Measurements from ENCODE around the gene SWAP70.

SWAP70 gene

GRCh38 chr11:9651899-9652748 is 11.8 kb upstream of the SWAP70 start:
- no peak for DNase-seq

- DNase-seq, result no peak
These were observed 10.0 kb upstream of the SWAP70 start for GRCh38 chr11:9653871-9654270.

- DNase-seq, result no peak
These were observed 7.0 kb upstream of the SWAP70 start for GRCh38 chr11:9656864-9657263.

- DNase-seq, result no peak
These were observed 6.3 kb upstream of the SWAP70 start for GRCh38 chr11:9657531-9657930.

GRCh38 chr11:9660886-9661285 is 3.0 kb upstream of the SWAP70 start:
- DNase-seq, result no peak

- no peak for DNase-seq
These were observed 1.6 kb upstream of the SWAP70 start for GRCh38 chr11:9662273-9662672.

- DNase-seq, result no peak
These were observed 647 bp downstream of the SWAP70 start for GRCh38 chr11:9664276-9665171.

DNA sequence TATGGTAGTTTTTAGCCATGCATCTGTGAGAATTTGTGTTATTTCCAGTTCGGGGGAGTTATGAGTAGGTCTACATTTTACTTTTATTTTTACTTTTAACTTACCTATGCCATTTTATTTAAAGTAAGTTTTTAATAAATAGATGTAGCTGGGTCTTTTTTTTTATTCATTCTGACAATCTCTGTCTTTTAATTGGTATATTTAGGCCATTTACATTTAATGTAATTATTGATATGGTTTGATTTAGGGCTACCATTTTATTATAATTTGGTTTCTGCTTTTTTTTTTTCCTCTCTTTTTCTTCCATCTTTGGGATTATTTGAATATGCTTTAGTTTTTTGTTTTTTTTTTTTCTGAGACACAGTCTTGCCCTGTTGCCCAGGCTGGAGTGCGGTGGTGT is 1.9 kb downstream of the SWAP70 start:
- no peak for DNase-seq

DNA sequence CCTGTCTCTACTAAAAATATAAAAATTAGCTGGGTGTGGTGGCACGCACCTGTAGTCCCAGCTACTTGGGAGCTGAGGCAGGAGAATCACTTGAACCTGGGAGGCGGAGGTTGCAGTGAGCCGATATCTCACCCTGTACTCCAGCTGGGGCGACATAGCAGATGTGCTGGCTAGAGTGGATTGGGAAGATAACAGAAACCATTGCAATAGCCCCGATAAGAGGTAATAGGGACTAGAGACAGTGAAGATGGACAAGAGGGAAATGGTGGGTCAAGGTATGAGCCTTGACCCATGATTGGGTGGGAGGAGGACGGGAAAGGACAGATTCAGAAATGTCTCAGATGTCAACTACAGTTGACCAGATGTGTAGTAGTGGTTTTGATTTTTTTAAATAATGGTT is 6.1 kb downstream of the SWAP70 start:
- DNase-seq, result no peak

- DNase-seq, result no peak
These were observed 8.5 kb downstream of the SWAP70 start for GRCh38 chr11:9672288-9672916.

- no peak for DNase-seq
These were observed 9.0 kb downstream of the SWAP70 start for GRCh38 chr11:9672918-9673317.

DNA sequence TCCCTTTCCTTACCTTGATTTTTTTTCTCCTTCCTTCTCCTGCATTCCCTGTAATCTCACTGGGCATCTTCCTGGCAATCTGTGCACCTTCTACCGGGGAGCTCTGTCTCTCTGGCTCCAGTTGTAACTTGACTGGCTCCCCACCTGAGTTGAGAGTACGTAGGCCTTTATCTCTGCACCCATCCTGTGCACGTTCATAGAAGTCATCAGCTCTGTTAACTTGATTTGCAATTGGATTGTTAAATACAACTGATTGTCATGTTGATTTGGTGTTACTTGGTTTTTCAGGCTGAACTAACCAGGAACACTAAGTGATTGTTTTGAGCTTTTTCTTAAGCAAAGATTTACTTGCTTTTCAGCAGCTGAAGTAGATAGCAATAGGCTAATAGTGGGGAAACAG is 11.8 kb downstream of the SWAP70 start:
- no peak for DNase-seq

GRCh38 chr11:9677951-9678350 is 14.1 kb downstream of the SWAP70 start:
- no peak for DNase-seq

DNA sequence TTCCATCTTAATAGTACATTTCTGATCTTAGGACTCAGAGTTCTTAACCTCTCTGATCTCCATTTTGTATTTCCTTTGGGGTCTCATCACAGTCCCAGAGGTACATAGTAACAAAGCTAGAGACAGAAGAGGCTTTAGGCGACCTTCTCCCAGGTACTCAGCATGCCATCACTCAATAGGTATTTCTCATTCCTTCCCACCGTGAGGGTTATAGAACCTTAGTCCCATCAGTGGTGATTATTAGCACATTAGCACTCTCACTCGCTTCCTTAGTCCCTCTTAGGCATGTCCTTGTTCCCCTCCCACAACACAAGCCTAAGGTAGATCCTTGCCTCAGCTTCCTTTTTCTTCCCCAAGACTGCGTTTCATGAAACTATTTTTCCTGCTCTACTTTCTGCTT is 14.7 kb downstream of the SWAP70 start:
- no peak for DNase-seq

DNA sequence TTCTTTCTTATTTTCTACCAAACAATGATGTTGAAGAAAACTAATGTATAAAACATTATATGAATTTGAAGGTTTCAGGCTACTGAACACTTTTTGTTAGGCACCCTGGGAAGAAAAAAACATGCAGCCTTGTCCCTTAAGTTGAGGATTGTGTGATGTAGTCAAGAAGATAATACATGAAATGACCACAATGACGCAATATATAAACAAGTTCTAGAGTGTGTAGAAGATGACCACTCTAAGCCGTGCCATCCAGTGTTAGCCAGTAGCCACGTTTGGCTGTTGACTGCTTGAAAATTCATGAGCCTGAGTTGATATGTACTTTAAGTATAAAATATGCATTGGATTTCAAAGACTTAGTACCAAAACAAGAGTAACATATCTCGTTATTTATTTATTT is 16.2 kb downstream of the SWAP70 start:
- no peak for DNase-seq

DNA sequence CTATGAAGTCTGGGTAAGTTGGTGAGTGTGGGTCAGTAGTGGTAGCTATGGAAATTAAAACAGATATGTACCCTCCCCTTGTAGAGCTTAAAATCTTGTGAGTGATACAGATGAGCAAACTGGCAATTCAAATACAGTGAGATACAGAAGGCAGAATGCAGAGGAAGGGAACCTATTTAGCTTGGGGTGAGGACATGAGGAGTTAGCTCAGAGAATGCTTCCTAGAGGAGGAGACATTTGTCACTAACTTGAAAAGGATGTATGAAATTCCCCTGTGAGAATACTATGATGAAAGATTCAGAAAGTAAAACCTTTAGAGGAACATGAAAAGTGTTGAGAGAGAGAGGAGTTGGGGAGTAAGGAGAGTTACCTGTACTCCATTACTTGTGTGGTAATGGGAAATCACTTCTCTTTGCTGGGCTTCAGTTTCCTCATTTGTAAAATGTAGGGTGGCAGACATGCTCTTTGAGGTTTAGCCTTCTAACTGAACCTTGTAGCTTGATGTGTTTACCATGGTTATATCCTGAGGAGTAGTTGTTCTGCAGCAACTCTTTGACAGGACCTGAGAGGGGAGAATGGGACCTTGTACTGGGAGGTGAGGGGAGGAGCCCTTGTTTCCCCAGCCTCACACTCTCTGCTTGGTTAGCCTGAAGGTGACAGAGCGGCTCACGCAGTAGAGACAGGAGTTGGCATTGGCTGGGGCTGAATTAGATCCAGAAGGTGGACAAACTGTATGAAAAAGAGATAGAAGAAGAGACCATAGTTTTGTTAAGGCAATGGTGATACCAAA is 17.9 kb downstream of the SWAP70 start:
- no peak for DNase-seq

DNA sequence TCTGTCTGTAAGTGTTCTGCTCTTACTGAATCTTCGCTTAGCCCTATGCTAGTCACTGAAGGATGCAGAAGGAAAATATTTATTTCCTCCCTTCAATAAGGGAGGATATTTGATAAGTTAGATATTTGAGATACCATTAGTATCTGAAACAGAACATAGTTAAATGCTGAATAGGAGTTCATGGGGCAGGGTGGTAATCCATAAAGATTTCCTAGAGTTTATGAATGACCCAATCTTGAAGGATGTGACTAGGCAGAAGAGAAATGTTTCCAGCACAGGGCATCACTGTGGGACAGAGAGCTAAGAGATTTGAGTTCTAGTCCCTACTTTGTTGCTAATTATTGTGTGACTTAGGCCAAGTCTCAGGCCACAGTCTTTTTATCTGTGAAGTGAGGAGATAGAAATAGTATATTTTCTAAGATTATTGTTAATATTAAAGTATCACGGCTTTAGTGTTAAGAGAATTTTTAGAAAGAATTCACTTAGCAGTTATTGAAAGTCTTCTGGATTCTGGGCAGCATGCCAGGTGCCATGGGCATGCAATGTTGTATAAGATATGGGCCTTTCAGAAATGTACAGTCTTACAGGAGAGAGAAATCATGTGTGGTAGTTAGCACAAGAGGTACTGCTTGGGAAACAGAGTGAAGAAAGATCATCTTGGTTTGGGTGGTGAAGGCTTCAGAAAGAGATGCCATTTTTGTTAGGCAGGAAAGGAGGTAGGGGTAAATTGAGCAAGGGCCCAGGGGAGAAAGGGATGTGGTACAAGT is 24.0 kb downstream of the SWAP70 start:
- no peak for DNase-seq

GRCh38 chr11:9688716-9689511 is 25.0 kb downstream of the SWAP70 start:
- DNase-seq, result no peak

GRCh38 chr11:9689721-9690120 is 25.8 kb downstream of the SWAP70 start:
- DNase-seq, result no peak

DNA sequence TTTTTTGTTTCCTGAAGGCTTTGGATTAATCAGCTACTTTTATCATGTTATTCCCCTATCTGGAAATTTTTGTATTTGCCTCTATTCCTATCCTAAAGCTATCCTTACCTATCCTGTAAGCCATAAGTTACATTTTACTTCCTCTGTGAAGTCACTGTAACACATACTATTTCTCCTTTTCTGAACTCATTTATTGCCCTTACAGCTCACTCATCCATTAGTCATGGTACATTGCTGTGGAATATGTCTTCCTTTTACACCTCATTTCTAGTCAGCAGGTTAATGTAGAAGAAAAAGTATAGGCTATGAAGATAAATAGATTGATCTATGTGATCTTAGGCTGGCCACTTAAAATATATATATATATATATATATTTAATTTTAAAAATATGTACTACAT is 28.0 kb downstream of the SWAP70 start:
- no peak for DNase-seq

DNA sequence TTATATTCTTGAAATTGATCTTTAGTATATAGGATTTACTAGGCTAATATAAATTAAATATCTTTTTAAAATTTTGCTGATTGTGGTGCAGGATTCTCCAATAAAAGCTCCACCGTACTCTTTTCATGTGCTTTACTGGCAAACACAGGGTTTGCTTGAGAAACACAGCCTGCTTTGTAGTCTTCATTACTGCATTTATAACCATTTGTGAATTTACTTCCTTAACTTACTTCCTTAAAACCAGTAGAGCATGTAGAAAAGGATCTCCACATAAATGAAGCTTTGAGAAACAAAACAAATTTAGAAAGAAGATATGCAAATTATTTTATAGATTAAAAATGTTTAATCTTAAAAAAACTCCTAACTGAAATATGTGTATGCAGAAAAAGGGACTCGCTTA is 28.8 kb downstream of the SWAP70 start:
- DNase-seq, result no peak

All from DMS153 (cell line).